CD8-positive, alpha-beta memory T cell (primary cell): ENCODE measurements around the gene BCAS1. TPM values are rescaled to one million over a fixed set of nuclear protein-coding genes. Genes with fewer than 3 reads are reported as not detected.

Experiments used
- CTCF ChIA-PET: fragments of 350-600 bp; sonication (Branson Sonifier 250); formaldehyde crosslinking; loops from one replicate; lab custom pipeline; 2021; ENCODE audit warnings: antibody characterized with exemption; lab: Charles Lee
- POLR2A ChIA-PET: fragments of 350-600 bp; sonication (Branson Sonifier 250); formaldehyde crosslinking; loops from one replicate; lab custom pipeline; 2021; ENCODE audit warnings: antibody characterized with exemption; lab: Charles Lee
- DNase-seq, 5 donors: peaks; one replicate each; pipeline versions ENCODE4 v3.0.0 to v3.0.0-alpha.2; 2020 to 2022; ENCODE audit warnings: mixed read lengths in 1 of 5
- H3K27ac ChIP-seq: one replicate; pipeline ENCODE4 v1.7.0; 2013; ENCODE audit warnings: low read depth, mild to moderate bottlenecking, low read length, moderate library complexity
- H3K27me3 ChIP-seq: 2 replicates; pipeline ENCODE4 v1.7.0; 2013; ENCODE audit warnings: low read length, mild to moderate bottlenecking; ENCODE audit not compliant: insufficient read depth, poor library complexity, severe bottlenecking
- H3K36me3 ChIP-seq: 2 replicates; pipeline ENCODE4 v1.7.0; 2013; ENCODE audit warnings: mild to moderate bottlenecking, low read length, moderate library complexity; ENCODE audit not compliant: insufficient read depth
- H3K4me1 ChIP-seq: 2 replicates; pipeline ENCODE4 v1.7.0; 2013; ENCODE audit warnings: mild to moderate bottlenecking, low read length, moderate library complexity; ENCODE audit not compliant: insufficient read depth
- H3K4me3 ChIP-seq: 2 replicates; pipeline ENCODE4 v1.7.0; 2013; ENCODE audit warnings: mild to moderate bottlenecking, low read length
- H3K9me3 ChIP-seq: 2 replicates; pipeline ENCODE4 v1.7.0; 2013; ENCODE audit warnings: mild to moderate bottlenecking, low read length
- H3K27ac Mint-ChIP-seq, 8 donors: one replicate each; pipeline ENCODE4 v1.8.0; 2020 to 2021; ENCODE audit warnings: mixed read lengths in 8 of 8, mild to moderate bottlenecking in 6 of 8, inconsistent platforms in 3 of 8, moderate library complexity in 3 of 8
- H3K27me3 Mint-ChIP-seq, 2 donors: one replicate each; pipeline ENCODE4 v1.8.0; 2020 to 2021; ENCODE audit warnings: mixed read lengths in 2 of 2, mild to moderate bottlenecking in 1 of 2, moderate library complexity in 1 of 2
- H3K36me3 Mint-ChIP-seq, 3 donors: one replicate each; pipeline ENCODE4 v1.8.0; 2020 to 2021; ENCODE audit warnings: mixed read lengths in 3 of 3, inconsistent platforms in 1 of 3, mild to moderate bottlenecking in 1 of 3
- H3K4me1 Mint-ChIP-seq, 3 donors: one replicate each; pipeline ENCODE4 v1.8.0; 2020 to 2021; ENCODE audit warnings: mixed read lengths in 3 of 3, inconsistent platforms in 1 of 3, mild to moderate bottlenecking in 1 of 3
- H3K4me3 Mint-ChIP-seq, 7 donors: one replicate each; pipeline ENCODE4 v1.8.0; 2020 to 2021; ENCODE audit warnings: mixed read lengths in 7 of 7, mild to moderate bottlenecking in 6 of 7, moderate library complexity in 4 of 7, inconsistent platforms in 2 of 7
- H3K9me3 Mint-ChIP-seq, 5 donors: one replicate each; pipeline ENCODE4 v1.8.0; 2020 to 2022; ENCODE audit warnings: mixed read lengths in 5 of 5, mild to moderate bottlenecking in 3 of 5, moderate library complexity in 2 of 5, inconsistent platforms in 1 of 5
- polyA plus RNA-seq: library from polyadenylated mRNA; unstranded; fragments of 300-500 nt; fragmentation: Illumina TruSeq; gene quantifications from one replicate; pipeline ENCODE4 v1.2.3, GENCODE V29; 2021
- total RNA-seq, 2 experiments: library from RNA; stranded (reverse); gene quantifications; one replicate each; pipeline ENCODE4 v1.2.3, GENCODE V29; 2021

BCAS1 gene
- total and polyA plus RNA-seq, 3 experiments from 2014 or later, result 0.09 to 0.91 (median 0.15) TPM

DNA sequence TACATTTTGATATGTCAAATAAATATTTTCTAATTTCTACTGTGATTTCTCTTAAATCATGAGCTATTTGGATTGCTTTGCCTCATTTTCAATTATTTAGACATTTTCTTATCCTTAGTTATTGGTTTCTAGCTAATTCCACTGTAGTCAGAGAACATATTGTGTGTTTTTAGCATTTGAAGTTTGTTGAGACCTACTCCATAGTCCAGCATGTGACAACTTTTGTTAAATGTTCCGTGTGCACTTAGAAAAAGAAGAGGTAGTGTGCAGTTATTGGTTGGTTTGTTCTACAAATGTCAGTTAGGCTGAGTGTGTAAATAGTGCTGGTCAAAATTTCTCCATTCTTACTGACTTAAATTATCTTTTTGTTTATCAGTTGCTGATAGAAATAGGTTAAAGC is 138.8 kb downstream of the BCAS1 start:
- H3K4me1 Mint-ChIP-seq, result peaks cover 45 to 53% (median 51%) of the 10 kb centered on the region in 3 donors
- no peak for DNase-seq
- Histone ChIP-seq H3K36me3 (no peaks in the 10 kb centered on the region), H3K9me3 (no peaks in the 10 kb centered on the region), H3K27ac (no peak overlapping the region), H3K4me3 (no peak overlapping the region), H3K27me3 (no peaks in the 10 kb centered on the region), H3K4me1 (peaks cover 27% of the 10 kb centered on the region)
- CTCF ChIA-PET, result interaction anchor here (1.2 to 2.7 kb wide), 3 partner anchors 8 to 16 kb away, joined by 4 to 10 read pairs (median 5); no protein-coding TSS in a partner anchor
- no peaks in the 10 kb centered on the region for H3K27me3 Mint-ChIP-seq
- POLR2A ChIA-PET, result no interaction called here
- H3K4me3 Mint-ChIP-seq, result no peak overlapping the region
- H3K9me3 Mint-ChIP-seq, result no peaks in the 10 kb centered on the region
- H3K36me3 Mint-ChIP-seq, result no peaks in the 10 kb centered on the region
- peak overlapping the region in 1 of 8 donors; percentile 27 for H3K27ac Mint-ChIP-seq

DNA sequence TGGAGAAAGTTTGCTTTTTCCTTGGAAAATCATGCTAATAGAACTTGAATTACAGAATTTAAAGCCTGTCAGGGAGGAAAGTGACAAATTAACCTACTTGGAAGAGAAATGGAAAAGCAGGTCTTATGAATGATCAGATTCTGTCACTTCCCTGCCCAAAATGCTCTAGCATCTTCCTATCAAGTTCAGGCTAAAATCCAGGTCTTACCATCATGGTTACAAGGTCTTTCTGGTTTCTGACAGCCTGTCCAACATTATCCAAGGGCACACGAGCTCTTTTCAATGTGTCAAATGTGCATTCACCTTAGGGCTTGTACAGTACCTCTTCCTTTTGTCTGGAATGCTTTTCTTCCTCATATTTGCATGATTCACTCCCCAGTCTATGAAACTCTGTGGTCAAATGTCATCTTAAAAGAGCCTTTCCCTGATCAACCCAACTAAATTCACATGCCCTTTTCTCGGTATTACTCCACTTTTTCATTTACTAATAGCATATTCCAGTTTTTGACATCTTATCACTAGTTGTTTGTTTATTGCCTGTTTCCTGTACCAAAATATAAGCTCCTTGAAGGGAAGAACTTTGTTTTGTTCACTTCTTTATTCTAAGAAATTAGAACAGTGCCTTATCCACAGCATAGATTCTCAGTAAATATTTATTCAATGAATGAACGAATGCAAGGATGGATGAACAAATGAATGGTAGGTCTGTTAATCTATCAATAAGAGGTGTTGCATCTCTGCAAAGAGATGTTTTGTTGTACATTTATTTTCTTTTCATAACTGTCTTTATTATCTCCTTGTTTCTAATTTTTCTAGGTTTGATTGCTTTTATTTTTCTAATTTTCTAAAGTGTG is 139.5 kb downstream of the BCAS1 start:
- H3K4me1 ChIP-seq, result peaks cover 27% of the 10 kb centered on the region

GRCh38 chr20:53929974-53930650 is 140.3 kb downstream of the BCAS1 start:
- ChIA-PET CTCF (interaction anchor here (1.0 to 2.7 kb wide), 3 partner anchors 14 to 517 kb away, joined by 3 to 10 read pairs (median 3); no protein-coding TSS in a partner anchor), POLR2A (interaction anchor here (0.6 kb wide), 1 partner anchor 31 kb away, joined by 3 read pairs; no protein-coding TSS in a partner anchor)
- H3K36me3 ChIP-seq, result no peaks in the 10 kb centered on the region
- H3K4me1 ChIP-seq, result peaks cover 19% of the 10 kb centered on the region
- peaks cover 37 to 49% (median 47%) of the 10 kb centered on the region in 3 donors for H3K4me1 Mint-ChIP-seq
- no peaks in the 10 kb centered on the region for H3K9me3 ChIP-seq
- no peaks in the 10 kb centered on the region for H3K27me3 Mint-ChIP-seq
- no peaks in the 10 kb centered on the region for H3K9me3 Mint-ChIP-seq
- DNase-seq, result no peak
- no peak overlapping the region for H3K4me3 Mint-ChIP-seq
- no peak overlapping the region for H3K27ac ChIP-seq
- no peaks in the 10 kb centered on the region for H3K27me3 ChIP-seq
- peak overlapping the region in 4 of 8 donors; percentile 5 to 39 (median 30) for H3K27ac Mint-ChIP-seq
- no peaks in the 10 kb centered on the region for H3K36me3 Mint-ChIP-seq
- H3K4me3 ChIP-seq, result no peak overlapping the region

More for the DNA sequence above, 139.5 kb downstream of the BCAS1 start:
- no peaks in the 10 kb centered on the region for H3K27me3 ChIP-seq
- H3K4me3 ChIP-seq, result no peak overlapping the region
- Mint-ChIP-seq H3K27ac (peak overlapping the region in 4 of 8 donors; percentile 30 to 67 (median 34)), H3K4me1 (peaks cover 44 to 56% (median 55%) of the 10 kb centered on the region in 3 donors), H3K9me3 (no peaks in the 10 kb centered on the region), H3K27me3 (no peaks in the 10 kb centered on the region), H3K4me3 (no peak overlapping the region), H3K36me3 (no peaks in the 10 kb centered on the region)
- ChIA-PET POLR2A (no interaction called here), CTCF (interaction anchor here (1.0 to 2.7 kb wide), 4 partner anchors 9 to 518 kb away, joined by 3 to 10 read pairs (median 4); no protein-coding TSS in a partner anchor)
- H3K36me3 ChIP-seq, result no peaks in the 10 kb centered on the region
- no peak for DNase-seq
- no peak overlapping the region for H3K27ac ChIP-seq
- no peaks in the 10 kb centered on the region for H3K9me3 ChIP-seq

GRCh38 chr20:53929399-53929798 is 141.0 kb downstream of the BCAS1 start:
- no peak for DNase-seq
- H3K4me3 Mint-ChIP-seq, result no peak overlapping the region
- peak overlapping the region in 1 of 8 donors; percentile 2 for H3K27ac Mint-ChIP-seq
- no peaks in the 10 kb centered on the region for H3K9me3 ChIP-seq
- H3K27ac ChIP-seq, result no peak overlapping the region
- no peaks in the 10 kb centered on the region for H3K27me3 ChIP-seq
- peaks cover 12% of the 10 kb centered on the region for H3K4me1 ChIP-seq
- CTCF ChIA-PET, result interaction anchor here (1.2 kb wide), 1 partner anchor 11 kb away, joined by 4 read pairs; no protein-coding TSS in a partner anchor
- POLR2A ChIA-PET, result interaction anchor here (0.6 kb wide), 1 partner anchor 30 kb away, joined by 3 read pairs; no protein-coding TSS in a partner anchor
- peaks cover 30 to 42% (median 40%) of the 10 kb centered on the region in 3 donors for H3K4me1 Mint-ChIP-seq
- no peaks in the 10 kb centered on the region for H3K27me3 Mint-ChIP-seq
- no peaks in the 10 kb centered on the region for H3K36me3 ChIP-seq
- no peaks in the 10 kb centered on the region for H3K36me3 Mint-ChIP-seq
- H3K9me3 Mint-ChIP-seq, result no peaks in the 10 kb centered on the region
- no peak overlapping the region for H3K4me3 ChIP-seq

- H3K4me1 ChIP-seq, result no peaks in the 10 kb centered on the region
- no peaks in the 10 kb centered on the region for H3K9me3 ChIP-seq
- CTCF ChIA-PET, result interaction anchor here (1.4 kb wide), 1 partner anchor 12 kb away, joined by 3 read pairs; no protein-coding TSS in a partner anchor
These were observed 142.4 kb downstream of the BCAS1 start for GRCh38 chr20:53927990-53928389.

DNA sequence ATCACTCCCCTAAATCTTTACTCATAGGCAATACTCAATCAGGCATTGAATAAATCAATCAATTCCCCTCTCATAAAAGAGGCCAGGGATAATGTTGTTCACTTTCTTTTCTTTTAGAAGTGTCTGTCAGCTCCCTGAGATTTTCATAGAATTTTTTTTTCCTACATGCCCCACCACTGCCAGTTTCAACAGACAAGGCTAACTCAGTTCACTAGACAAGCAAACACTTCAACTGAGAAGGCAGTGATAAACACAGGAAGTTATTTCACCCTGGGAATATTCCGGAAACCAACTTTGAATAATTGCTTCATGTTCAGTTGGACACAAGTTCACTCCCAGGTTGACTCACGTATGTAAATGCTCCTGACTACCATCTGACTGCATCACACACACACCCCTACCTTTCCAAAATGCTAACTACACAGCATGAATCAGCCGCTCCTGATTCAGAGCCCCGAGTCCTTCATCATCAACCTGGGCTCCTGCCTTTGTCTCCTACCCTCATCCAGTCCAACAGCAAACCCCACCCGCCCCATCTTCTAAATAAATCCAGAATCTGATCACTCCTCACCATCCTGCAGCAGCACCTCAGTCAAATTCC is 143.9 kb downstream of the BCAS1 start:
- no peak for DNase-seq
- Mint-ChIP-seq H3K27me3 (no peaks in the 10 kb centered on the region), H3K4me1 (peaks cover 16 to 28% (median 26%) of the 10 kb centered on the region in 3 donors), H3K27ac (peak overlapping the region in 2 of 8 donors; percentile 9 to 84), H3K36me3 (no peaks in the 10 kb centered on the region), H3K4me3 (no peak overlapping the region), H3K9me3 (no peaks in the 10 kb centered on the region)
- Histone ChIP-seq H3K4me3 (no peak overlapping the region), H3K4me1 (no peaks in the 10 kb centered on the region), H3K27ac (no peak overlapping the region), H3K27me3 (no peaks in the 10 kb centered on the region), H3K9me3 (no peaks in the 10 kb centered on the region), H3K36me3 (no peaks in the 10 kb centered on the region)
- ChIA-PET CTCF (interaction anchor here (1.3 to 2.3 kb wide), 4 partner anchors 8 to 13 kb away, joined by 3 to 12 read pairs (median 3); no protein-coding TSS in a partner anchor), POLR2A (interaction anchor here (0.6 kb wide), 1 partner anchor 10 kb away, joined by 3 read pairs; no protein-coding TSS in a partner anchor)

More at GRCh38 chr20:53927990-53928389, 142.4 kb downstream of the BCAS1 start:
- Mint-ChIP-seq H3K9me3 (no peaks in the 10 kb centered on the region), H3K27ac (no peak overlapping the region), H3K27me3 (no peaks in the 10 kb centered on the region), H3K4me3 (no peak overlapping the region), H3K36me3 (no peaks in the 10 kb centered on the region), H3K4me1 (peaks cover 18 to 28% (median 27%) of the 10 kb centered on the region in 3 donors)
- H3K4me3 ChIP-seq, result no peak overlapping the region
- no peaks in the 10 kb centered on the region for H3K36me3 ChIP-seq
- POLR2A ChIA-PET, result interaction anchor here (0.6 kb wide), 1 partner anchor 60 kb away, joined by 4 read pairs; no protein-coding TSS in a partner anchor
- no peak for DNase-seq
- no peaks in the 10 kb centered on the region for H3K27me3 ChIP-seq
- no peak overlapping the region for H3K27ac ChIP-seq

DNA sequence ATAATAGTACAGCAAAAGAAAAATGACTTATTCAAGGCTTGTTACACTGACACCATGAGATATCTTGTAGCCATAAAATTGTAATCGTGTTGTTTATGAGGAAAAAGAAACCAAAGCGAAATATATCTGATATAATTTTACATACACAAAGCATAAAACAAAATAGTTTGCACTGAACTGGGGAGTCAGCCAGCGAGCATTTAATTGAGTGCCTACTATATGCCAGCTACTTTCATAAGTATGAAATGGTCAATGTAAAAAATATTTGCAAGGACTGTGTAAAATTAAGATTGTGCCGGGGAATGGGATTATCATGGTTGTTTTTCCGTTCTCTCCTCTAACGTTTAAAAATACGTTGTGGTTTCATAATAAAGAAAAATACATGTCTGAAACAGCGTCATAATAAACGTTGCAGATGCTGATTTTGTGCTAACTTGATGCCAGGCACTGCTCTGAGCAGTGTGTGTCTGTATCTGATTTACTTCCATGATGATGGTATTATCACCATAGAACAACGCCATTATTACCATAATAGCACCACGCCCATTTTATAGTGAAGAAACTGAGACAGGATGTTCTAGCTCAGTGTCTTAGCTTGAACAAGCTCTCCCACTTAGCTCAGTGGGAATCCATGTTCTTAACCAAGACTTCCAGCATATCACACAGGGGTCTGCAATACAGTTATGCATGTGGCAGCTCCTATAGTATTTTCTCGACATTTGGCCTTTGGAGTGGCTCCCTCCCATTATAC is 144.6 kb downstream of the BCAS1 start:
- Histone ChIP-seq H3K9me3 (no peaks in the 10 kb centered on the region), H3K4me3 (no peak overlapping the region), H3K4me1 (no peaks in the 10 kb centered on the region), H3K36me3 (no peaks in the 10 kb centered on the region), H3K27ac (no peak overlapping the region), H3K27me3 (no peaks in the 10 kb centered on the region)
- ChIA-PET POLR2A (no interaction called here), CTCF (interaction anchor here (0.9 to 2.4 kb wide), 6 partner anchors 9 to 280 kb away, joined by 3 to 12 read pairs (median 3); no protein-coding TSS in a partner anchor)
- Mint-ChIP-seq H3K9me3 (no peaks in the 10 kb centered on the region), H3K27ac (no peak overlapping the region), H3K4me3 (no peak overlapping the region), H3K4me1 (peaks cover 14 to 25% (median 22%) of the 10 kb centered on the region in 3 donors), H3K36me3 (no peaks in the 10 kb centered on the region), H3K27me3 (no peaks in the 10 kb centered on the region)
- no peak for DNase-seq
